Keratinocyte (primary cell): ENCODE data around the gene LCTL. TPM values are rescaled to one million over a fixed set of nuclear protein-coding genes. Genes with fewer than 3 reads are reported as not detected.

Experiments used
- DNase-seq: peaks from one replicate; pipeline ENCODE4 v3.0.0-alpha.2; 2011; ENCODE audit warnings: low read depth, missing footprints, low spot score
- FAIRE-seq: peaks from 2 replicates; lab custom pipeline; 2011; peaks lifted over from hg19 to GRCh38; lab: Jason Lieb, UNC
- H2AFZ ChIP-seq: 2 replicates; pipeline ENCODE4 v1.6.0; 2012; ENCODE audit warnings: low read length, control low read depth, inconsistent platforms; ENCODE audit not compliant: control insufficient read depth
- H3K27ac ChIP-seq: 2 replicates; pipeline ENCODE4 v1.5.1; 2011; ENCODE audit warnings: low read length; ENCODE audit not compliant: control insufficient read depth, insufficient read depth
- H3K27me3 ChIP-seq: 3 replicates; pipeline ENCODE4 v1.6.0; 2011; ENCODE audit warnings: low read length; ENCODE audit not compliant: control insufficient read depth, insufficient read depth; ENCODE audit errors: extremely low read depth
- H3K36me3 ChIP-seq, 2 experiments: 2 replicates in 1 of 2; 3 replicates in 1 of 2; pipeline ENCODE4 v1.5.1; 2011; ENCODE audit warnings: low read length in 2 of 2, mild to moderate bottlenecking in 1 of 2; ENCODE audit not compliant: control insufficient read depth in 2 of 2, insufficient read depth in 2 of 2; ENCODE audit errors: extremely low read depth in 1 of 2
- H3K4me1 ChIP-seq: 3 replicates; pipeline ENCODE4 v1.5.1; 2011; ENCODE audit warnings: low read length; ENCODE audit not compliant: control insufficient read depth, insufficient read depth; ENCODE audit errors: extremely low read depth
- H3K4me2 ChIP-seq: 3 replicates; pipeline ENCODE4 v1.6.0; 2011; ENCODE audit warnings: low read depth, low read length; ENCODE audit not compliant: control insufficient read depth, insufficient read depth; ENCODE audit errors: extremely low read depth
- H3K4me3 ChIP-seq, 3 experiments: fragments of 200-600 bp in 1 of 3; sonication (generic) in 1 of 3; 2 replicates in 2 of 3; 3 replicates in 1 of 3; pipeline ENCODE4 v1.5.1; 2011 to 2016; ENCODE audit warnings: low read length in 3 of 3, mild to moderate bottlenecking in 3 of 3, control low read depth in 2 of 3, inconsistent platforms in 1 of 3, low read depth in 1 of 3, mixed read lengths in 1 of 3, mixed run types in 1 of 3, moderate library complexity in 1 of 3; ENCODE audit not compliant: control insufficient read depth in 2 of 3, insufficient read depth in 2 of 3; ENCODE audit errors: extremely low read depth in 1 of 3
- H3K79me2 ChIP-seq: 2 replicates; pipeline ENCODE4 v1.6.0; 2012; ENCODE audit warnings: low read length; ENCODE audit not compliant: control insufficient read depth, insufficient read depth
- H3K9ac ChIP-seq: 3 replicates; pipeline ENCODE4 v1.6.0; 2011; ENCODE audit warnings: low read length; ENCODE audit not compliant: control insufficient read depth, insufficient read depth; ENCODE audit errors: extremely low read depth
- H3K9me1 ChIP-seq: 3 replicates; pipeline ENCODE4 v1.6.0; 2011; ENCODE audit warnings: low read length; ENCODE audit not compliant: control insufficient read depth, insufficient read depth; ENCODE audit errors: extremely low read depth
- H3K9me3 ChIP-seq: 2 replicates; pipeline ENCODE4 v1.5.1; 2012; ENCODE audit warnings: low read depth, low read length; ENCODE audit not compliant: control insufficient read depth
- H4K20me1 ChIP-seq: 3 replicates; pipeline ENCODE4 v1.6.0; 2011; ENCODE audit warnings: low read length; ENCODE audit not compliant: control insufficient read depth, insufficient read depth; ENCODE audit errors: extremely low read depth
- EZH2 ChIP-seq: IDR thresholded peaks from one replicate; pipeline ENCODE4 v1.6.1; 2012; ENCODE audit warnings: inconsistent platforms, mild to moderate bottlenecking, low read length, moderate library complexity
- dilution Hi-C: fragments of 300-500 bp; cut with MboI; formaldehyde crosslinking; loops from one replicate; pipeline ENCODE4 v1.7.0; 2020; ENCODE audit warnings: low sequenced_read_pairs; ENCODE audit not compliant: extremely low pct_ligation_motif_present
- polyA plus RNA-seq, 5 experiments: library from polyadenylated mRNA; depleted of rRNA in 3 of 5; stranded (reverse) in 3 of 5; stranded (forward) in 1 of 5; unstranded in 1 of 5; fragments of >200 nt; gene quantifications; 1 replicate in 1 of 5; 2 replicates in 3 of 5; 3 replicates in 1 of 5; pipeline versions ENCODE4 v1.2.1 to v1.2.3, GENCODE V29; 2011 to 2012; ENCODE audit warnings: missing spikeins in 2 of 5, low read depth in 1 of 5, low replicate concordance in 1 of 5
- TF ChIP-seq, protein P1 (sequence below), 3 experiments: IDR thresholded peaks in 1 of 3; conservative IDR thresholded peaks in 1 of 3; optimal IDR thresholded peaks in 1 of 3; 2 replicates in 2 of 3; 3 replicates in 1 of 3; pipeline versions ENCODE3 to v1.5.1; 2011; ENCODE audit warnings: low read length in 3 of 3, mild to moderate bottlenecking in 3 of 3, moderate library complexity in 2 of 3, control low read depth in 1 of 3, inconsistent platforms in 1 of 3; ENCODE audit not compliant: insufficient read depth in 2 of 3; ENCODE audit errors: extremely low read depth in 1 of 3

The LCTL gene
- polyA plus RNA-seq, 1 donor (not counting 4 experiments of a cell fraction or from before 2014, with no cell fraction given): 0.38 TPM

GRCh38 chr15:66563126-66563525 is 2.7 kb downstream of the LCTL start:
- Histone ChIP-seq H2AFZ (no peak overlapping the region), H3K27me3 (no peaks in the 10 kb centered on the region), H3K9me3 (no peaks in the 10 kb centered on the region), H3K4me2 (no peak overlapping the region), H3K36me3 (no peaks in the 10 kb centered on the region), H4K20me1 (no peaks in the 10 kb centered on the region), H3K27ac (no peak overlapping the region), H3K9ac (no peak overlapping the region), H3K4me1 (peaks cover 25% of the 10 kb centered on the region), H3K79me2 (no peaks in the 10 kb centered on the region), H3K4me3 (no peak overlapping the region), H3K9me1 (no peaks in the 10 kb centered on the region)
- FAIRE-seq (no peak), DNase-seq (no peak)
- TF ChIP-seq, protein P1, sequence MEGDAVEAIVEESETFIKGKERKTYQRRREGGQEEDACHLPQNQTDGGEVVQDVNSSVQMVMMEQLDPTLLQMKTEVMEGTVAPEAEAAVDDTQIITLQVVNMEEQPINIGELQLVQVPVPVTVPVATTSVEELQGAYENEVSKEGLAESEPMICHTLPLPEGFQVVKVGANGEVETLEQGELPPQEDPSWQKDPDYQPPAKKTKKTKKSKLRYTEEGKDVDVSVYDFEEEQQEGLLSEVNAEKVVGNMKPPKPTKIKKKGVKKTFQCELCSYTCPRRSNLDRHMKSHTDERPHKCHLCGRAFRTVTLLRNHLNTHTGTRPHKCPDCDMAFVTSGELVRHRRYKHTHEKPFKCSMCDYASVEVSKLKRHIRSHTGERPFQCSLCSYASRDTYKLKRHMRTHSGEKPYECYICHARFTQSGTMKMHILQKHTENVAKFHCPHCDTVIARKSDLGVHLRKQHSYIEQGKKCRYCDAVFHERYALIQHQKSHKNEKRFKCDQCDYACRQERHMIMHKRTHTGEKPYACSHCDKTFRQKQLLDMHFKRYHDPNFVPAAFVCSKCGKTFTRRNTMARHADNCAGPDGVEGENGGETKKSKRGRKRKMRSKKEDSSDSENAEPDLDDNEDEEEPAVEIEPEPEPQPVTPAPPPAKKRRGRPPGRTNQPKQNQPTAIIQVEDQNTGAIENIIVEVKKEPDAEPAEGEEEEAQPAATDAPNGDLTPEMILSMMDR (optimal IDR thresholded peaks at IDR 0.05 in 1 of 3, IDR thresholded peaks at IDR 0.05 in 1 of 3, conservative IDR thresholded peaks at IDR 0.05 in 1 of 3; ENCODE audit: extremely low read depth in 1 of 3, insufficient read depth in 2 of 3, low read length in 3 of 3): no peak
- TF ChIP-seq EZH2: no peak
- dilution Hi-C loops: no loop called here

DNA sequence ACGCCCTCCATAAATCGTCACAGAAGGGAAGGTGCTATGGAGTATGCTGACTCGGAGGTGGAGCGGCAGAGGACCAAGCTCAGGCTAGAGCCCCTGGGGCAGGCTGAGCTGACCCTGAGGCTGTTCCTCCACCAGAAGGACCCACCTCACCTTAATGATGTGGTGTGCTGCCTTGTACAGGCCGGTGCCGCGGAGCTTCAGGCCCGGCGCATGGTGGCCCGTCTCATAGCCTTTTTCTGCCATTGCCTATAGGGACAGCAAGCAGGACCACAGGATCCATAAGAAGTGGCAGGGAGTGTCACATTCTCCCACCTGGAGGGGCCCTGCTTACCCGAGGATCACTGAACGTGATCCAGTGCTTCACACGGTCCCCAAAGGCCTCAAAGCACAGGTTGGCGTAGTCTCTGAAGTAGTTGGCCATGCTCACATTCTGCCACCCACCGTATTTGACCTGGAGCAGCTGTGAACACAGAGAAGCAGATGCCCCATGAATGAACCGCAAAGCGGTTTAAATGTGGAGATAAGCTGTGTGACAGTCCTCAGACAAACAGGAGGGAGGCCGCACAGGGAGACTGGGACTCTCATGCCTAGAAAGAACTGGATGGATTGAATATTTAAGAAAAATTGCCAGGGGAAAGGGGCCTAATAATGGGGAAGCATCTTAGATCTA is 4.8 kb downstream of the LCTL start:
- no peak overlapping the region for H3K9ac ChIP-seq
- DNase-seq (no peak), FAIRE-seq (no peak)
- H3K9me1 ChIP-seq: no peaks in the 10 kb centered on the region
- H3K36me3 ChIP-seq: no peaks in the 10 kb centered on the region
- H4K20me1 ChIP-seq: no peaks in the 10 kb centered on the region
- dilution Hi-C loops: no loop called here
- no peak overlapping the region for H2AFZ ChIP-seq
- H3K4me2 ChIP-seq: no peak overlapping the region
- peaks cover 18% of the 10 kb centered on the region for H3K4me1 ChIP-seq
- H3K9me3 ChIP-seq: no peaks in the 10 kb centered on the region
- H3K27ac ChIP-seq: no peak overlapping the region
- no peaks in the 10 kb centered on the region for H3K27me3 ChIP-seq
- H3K4me3 ChIP-seq: no peak overlapping the region
- TF ChIP-seq, protein P1 (optimal IDR thresholded peaks at IDR 0.05 in 1 of 3, IDR thresholded peaks at IDR 0.05 in 1 of 3, conservative IDR thresholded peaks at IDR 0.05 in 1 of 3; ENCODE audit: extremely low read depth in 1 of 3, insufficient read depth in 2 of 3, low read length in 3 of 3): no peak
- no peak for TF ChIP-seq EZH2
- H3K79me2 ChIP-seq: no peaks in the 10 kb centered on the region
